ENCODE results near the gene PLEKHA7. TPM values are rescaled to one million over a fixed set of nuclear protein-coding genes. Genes with fewer than 3 reads are reported as not detected.
"Not testable (repeated sequence)": the region's sequence is repeated elsewhere in the genome, so short reads cannot be mapped to it uniquely, and the experiment has no call there.

PLEKHA7 gene
- total RNA-seq, 1 donor from 2014 or later, result 9.5 TPM

DNA sequence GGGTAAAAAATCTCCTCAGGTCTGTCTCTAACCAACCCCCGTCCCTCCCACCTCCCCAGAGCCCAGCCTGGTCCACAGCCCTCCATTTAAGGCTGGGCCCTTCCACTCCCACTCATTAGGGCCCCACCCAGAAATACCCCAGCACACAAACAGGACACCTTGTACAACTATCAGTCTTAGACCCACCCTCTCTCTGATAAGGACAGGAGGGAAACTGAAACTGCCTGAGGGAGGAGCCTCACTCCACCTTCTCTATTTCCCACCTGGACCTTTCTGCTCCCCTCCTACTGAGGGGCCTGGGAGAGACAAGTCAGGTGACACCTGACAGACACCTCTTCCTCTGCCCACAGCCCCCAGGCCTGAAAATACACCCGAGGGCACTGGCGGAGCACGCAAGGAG lies 90.2 kb downstream of the PLEKHA7 start:
- H3K27ac ChIP-seq, result no peak overlapping the region
- TF ChIP-seq, protein P1, sequence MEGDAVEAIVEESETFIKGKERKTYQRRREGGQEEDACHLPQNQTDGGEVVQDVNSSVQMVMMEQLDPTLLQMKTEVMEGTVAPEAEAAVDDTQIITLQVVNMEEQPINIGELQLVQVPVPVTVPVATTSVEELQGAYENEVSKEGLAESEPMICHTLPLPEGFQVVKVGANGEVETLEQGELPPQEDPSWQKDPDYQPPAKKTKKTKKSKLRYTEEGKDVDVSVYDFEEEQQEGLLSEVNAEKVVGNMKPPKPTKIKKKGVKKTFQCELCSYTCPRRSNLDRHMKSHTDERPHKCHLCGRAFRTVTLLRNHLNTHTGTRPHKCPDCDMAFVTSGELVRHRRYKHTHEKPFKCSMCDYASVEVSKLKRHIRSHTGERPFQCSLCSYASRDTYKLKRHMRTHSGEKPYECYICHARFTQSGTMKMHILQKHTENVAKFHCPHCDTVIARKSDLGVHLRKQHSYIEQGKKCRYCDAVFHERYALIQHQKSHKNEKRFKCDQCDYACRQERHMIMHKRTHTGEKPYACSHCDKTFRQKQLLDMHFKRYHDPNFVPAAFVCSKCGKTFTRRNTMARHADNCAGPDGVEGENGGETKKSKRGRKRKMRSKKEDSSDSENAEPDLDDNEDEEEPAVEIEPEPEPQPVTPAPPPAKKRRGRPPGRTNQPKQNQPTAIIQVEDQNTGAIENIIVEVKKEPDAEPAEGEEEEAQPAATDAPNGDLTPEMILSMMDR (IDR thresholded peaks at IDR 0.05), result no peak
- no peaks in the 10 kb centered on the region for H3K36me3 ChIP-seq
- H3K4me3 ChIP-seq, result no peak overlapping the region
- no peaks in the 10 kb centered on the region for H3K27me3 ChIP-seq
- no peaks in the 10 kb centered on the region for H3K9me3 ChIP-seq
- no peak for DNase-seq (ENCODE audit: low spot score in 2 of 2)
- intact Hi-C loops (cut with DNase I), result no loop called here
- H3K4me1 ChIP-seq, result peaks cover 0 to 10% of the 10 kb centered on the region in 2 donors

DNA sequence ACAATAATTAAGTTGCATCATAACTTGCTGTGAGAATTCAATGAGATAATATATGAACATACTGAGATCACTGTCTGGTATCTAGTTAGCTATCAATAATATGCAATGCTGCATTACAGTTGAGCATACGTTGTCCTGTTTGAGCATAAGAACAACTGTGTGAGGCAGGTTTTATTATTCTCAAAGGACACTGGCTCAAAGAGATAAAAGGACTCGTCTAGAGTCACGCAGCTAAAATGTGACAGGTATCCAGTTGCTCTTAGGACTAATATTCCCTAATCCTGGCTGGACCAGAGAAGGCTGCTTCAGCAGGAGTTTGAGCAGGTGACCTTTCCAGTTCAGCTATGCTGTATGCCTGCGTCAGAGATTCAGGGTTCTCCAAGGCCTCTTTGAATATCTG lies 92.5 kb downstream of the PLEKHA7 start:
- Histone ChIP-seq H3K27me3 (no peaks in the 10 kb centered on the region), H3K4me3 (no peak overlapping the region), H3K36me3 (no peaks in the 10 kb centered on the region), H3K4me1 (peaks cover 0 to 10% of the 10 kb centered on the region in 2 donors), H3K9me3 (no peaks in the 10 kb centered on the region), H3K27ac (no peak overlapping the region)
- intact Hi-C loops (cut with DNase I), result no loop called here
- TF ChIP-seq, protein P1 (IDR thresholded peaks at IDR 0.05), result no peak
- no peak for DNase-seq (ENCODE audit: low spot score in 2 of 2)

DNA sequence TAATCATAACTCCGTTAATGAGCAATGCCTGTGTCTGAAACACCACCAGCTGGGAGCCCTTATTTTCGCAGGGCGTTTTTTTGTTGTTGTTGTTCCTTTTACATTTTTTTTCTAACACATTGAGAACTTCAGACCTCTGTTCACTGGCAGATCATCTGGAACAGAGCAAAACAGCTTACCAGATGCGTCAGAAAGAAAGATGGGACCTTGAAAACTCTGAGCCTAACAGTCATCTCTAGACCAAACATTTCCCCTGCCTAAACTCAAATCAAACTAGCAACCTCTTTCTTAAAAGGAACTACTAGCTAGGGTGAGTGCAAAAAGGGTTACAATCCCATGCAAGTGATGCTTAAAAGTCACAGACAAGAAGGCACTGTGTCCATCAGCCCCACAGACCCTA lies 93.2 kb downstream of the PLEKHA7 start:
- no peaks in the 10 kb centered on the region for H3K27me3 ChIP-seq
- TF ChIP-seq, protein P1 (IDR thresholded peaks at IDR 0.05), result no peak
- intact Hi-C loops (cut with DNase I), result no loop called here

DNA sequence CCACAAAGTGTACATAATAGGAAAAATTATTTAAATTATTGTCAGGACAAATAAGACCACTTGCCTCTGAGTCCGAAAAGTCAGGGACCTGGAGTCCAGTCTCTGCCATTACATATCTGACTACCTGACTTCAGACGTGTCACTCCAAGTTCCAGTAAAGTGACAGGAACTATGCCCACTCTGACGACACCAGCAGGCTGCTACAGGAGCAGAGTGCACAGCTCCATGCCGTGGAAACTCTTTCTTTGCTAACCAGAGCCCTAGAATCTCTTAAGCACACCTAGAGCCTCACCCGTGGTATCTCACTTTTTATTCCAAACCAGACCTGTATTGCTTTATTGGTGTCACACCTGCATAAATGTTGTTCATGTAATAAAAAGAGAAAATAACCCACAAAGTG lies 93.7 kb downstream of the PLEKHA7 start:
- Histone ChIP-seq H3K27me3 (no peaks in the 10 kb centered on the region), H3K4me1 (peaks cover 0 to 5% of the 10 kb centered on the region in 2 donors), H3K36me3 (no peaks in the 10 kb centered on the region), H3K27ac (no peak overlapping the region), H3K9me3 (no peaks in the 10 kb centered on the region), H3K4me3 (no peak overlapping the region)
- DNase-seq (ENCODE audit: low spot score in 2 of 2), result no peak
- TF ChIP-seq, protein P1 (IDR thresholded peaks at IDR 0.05), result no peak
- intact Hi-C loops (cut with DNase I), result no loop called here

More for the DNA sequence above, 93.2 kb downstream of the PLEKHA7 start:
- no peak for DNase-seq (ENCODE audit: low spot score in 2 of 2)
- Histone ChIP-seq H3K4me1 (peaks cover 0 to 9% of the 10 kb centered on the region in 2 donors), H3K27ac (no peak overlapping the region), H3K4me3 (no peak overlapping the region), H3K36me3 (no peaks in the 10 kb centered on the region), H3K9me3 (no peaks in the 10 kb centered on the region)

DNA sequence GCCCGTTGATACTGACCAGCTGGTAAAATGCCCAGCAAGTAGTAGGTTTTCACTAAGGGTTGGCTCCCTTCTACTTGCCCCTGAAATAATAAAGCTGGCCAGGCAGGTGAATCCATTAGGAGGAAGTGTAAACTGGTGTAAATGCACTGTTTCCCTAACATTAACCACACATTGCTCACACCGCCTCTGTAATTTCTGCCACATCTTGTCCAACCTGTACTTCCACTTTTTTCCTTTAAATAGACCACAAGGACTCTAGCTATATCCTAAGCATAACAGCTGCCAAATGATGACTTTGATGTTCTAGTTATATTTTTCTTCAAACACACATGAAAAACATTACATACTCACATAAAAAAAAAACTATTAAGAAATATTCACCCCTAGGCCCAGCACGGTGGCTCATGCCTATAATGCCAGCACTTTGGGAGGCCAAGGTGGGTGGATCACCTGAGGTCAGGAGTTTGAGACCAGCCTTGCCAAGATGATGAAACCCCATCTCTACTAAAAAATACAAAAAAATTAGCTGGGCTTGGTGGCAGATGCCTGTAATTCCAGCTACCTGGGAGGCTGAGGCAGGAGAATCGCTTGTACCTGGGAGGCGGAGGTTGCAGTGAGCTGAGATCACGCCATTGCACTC lies 95.6 kb downstream of the PLEKHA7 start:
- H3K4me3 ChIP-seq; H3K9me3 ChIP-seq; intact Hi-C loops (cut with DNase I); H3K27me3 ChIP-seq; DNase-seq (ENCODE audit: low spot score in 2 of 2); H3K4me1 ChIP-seq; H3K36me3 ChIP-seq; H3K27ac ChIP-seq: not testable (repeated sequence)

DNA sequence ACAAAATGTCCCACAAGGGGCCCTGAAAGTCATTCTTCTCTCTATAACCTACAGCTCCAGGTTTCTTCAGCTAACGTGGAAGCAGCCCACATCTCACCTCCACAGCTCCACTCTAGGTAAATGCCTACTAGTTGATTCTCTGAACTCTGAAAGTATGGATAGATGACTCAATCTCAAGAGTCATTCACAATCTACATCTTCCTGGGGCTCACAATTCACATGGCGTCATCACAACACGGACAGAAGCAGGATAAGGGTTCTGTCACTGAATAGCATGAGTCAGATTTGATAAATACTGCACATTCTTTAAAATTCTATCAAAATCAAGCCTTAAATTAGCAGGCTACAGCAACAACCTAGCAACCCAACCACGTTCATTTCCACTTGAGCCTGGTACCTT lies 96.3 kb downstream of the PLEKHA7 start:
- Histone ChIP-seq H3K36me3 (no peaks in the 10 kb centered on the region), H3K4me1 (no peaks in the 10 kb centered on the region), H3K9me3 (no peaks in the 10 kb centered on the region), H3K4me3 (no peak overlapping the region), H3K27me3 (no peaks in the 10 kb centered on the region), H3K27ac (no peak overlapping the region)
- DNase-seq (ENCODE audit: low spot score in 2 of 2), result no peak
- TF ChIP-seq, protein P1 (IDR thresholded peaks at IDR 0.05), result no peak
- intact Hi-C loops (cut with DNase I), result no loop called here

Measured in ascending aorta (tissue), 2 donors.